Measurements from ENCODE around the gene PCNX2. TPM values are rescaled to one million over a fixed set of nuclear protein-coding genes. Genes with fewer than 3 reads are reported as not detected.

Gene PCNX2
- total and polyA plus RNA-seq, 2 of the 8 experiments (the other 6 are each of a cell fraction or from before 2014, with no cell fraction given) = 46.1 to 57.6 TPM

GRCh38 chr1:232962761-232963745 lies 332.5 kb downstream of the PCNX2 start:
- no peak overlapping the region for H2BK20ac ChIP-seq (ENCODE audit: low read length)
- POLR2A ChIA-PET (ENCODE audit: partially characterized antibody) = interaction anchor here (1.4 kb wide), 1 partner anchor 12 kb away, joined by 3 read pairs; no protein-coding TSS in a partner anchor
- peaks cover 0 to 45% of the 10 kb centered on the region in 2 experiments; a peak in 2 of 4 replicates for H3K79me2 ChIP-seq (ENCODE audit: control insufficient read depth in 1 of 2, insufficient read depth in 2 of 2, low read length in 2 of 2)
- H4K5ac ChIP-seq (ENCODE audit: insufficient read length, low read depth, low read length) = no peak overlapping the region
- no peak overlapping the region for H3K56ac ChIP-seq (replicated peaks; ENCODE audit: insufficient read length, low read depth, low read length)
- peaks cover 0 to 2% of the 10 kb centered on the region in 2 experiments; a peak in 1 of 4 replicates for H3K9me3 ChIP-seq (ENCODE audit: insufficient read depth in 2 of 2, low read depth in 1 of 2, low read length in 1 of 2)
- H2BK5ac ChIP-seq (ENCODE audit: low read depth, low read length) = no peak overlapping the region
- H3K79me1 ChIP-seq (ENCODE audit: low read depth, low read length) = peaks cover 3% of the 10 kb centered on the region
- no peak overlapping the region for H3K9ac ChIP-seq (replicated peaks in 1 of 4; ENCODE audit: extremely low read depth in 1 of 4, low read depth in 3 of 4, low read length in 3 of 4)
- no peak overlapping the region for H3K18ac ChIP-seq (ENCODE audit: extremely low read depth, low read length)
- no peak overlapping the region for H3K4ac ChIP-seq (replicated peaks; ENCODE audit: insufficient read length, low read depth, low read length)
- no peak overlapping the region for H3K4me3 ChIP-seq (ENCODE audit: extremely low read depth in 1 of 4, insufficient read depth in 2 of 4, low read depth in 3 of 4, low read length in 4 of 4)
- no peaks in the 10 kb centered on the region for H3K23me2 ChIP-seq (ENCODE audit: low read depth, low read length)
- whole genome bisulfite sequencing, 2 experiments (ENCODE audit: extremely low coverage in 1 of 2, insufficient coverage in 1 of 2, insufficient read length in 1 of 2, insufficient replicate concordance in 2 of 2, low coverage in 1 of 2, low lambda C conversion rate in 2 of 2, missing lambda C conversion rate in 1 of 2) = 89% methylated on average over 10 of the region's 10 CpGs; no CpG with 5 or more reads in 1 of the 2 experiments
- no peak overlapping the region for H3K14ac ChIP-seq (ENCODE audit: insufficient read length)
- TF ChIP-seq TAF1 (IDR thresholded peaks at IDR 0.05; ENCODE audit: low read depth, low read length) (no peak), KDM4A (IDR thresholded peaks at IDR 0.05; ENCODE audit: low read depth, low read length, severe bottlenecking) (no peak)
- no peak overlapping the region for H2BK120ac ChIP-seq (replicated peaks; ENCODE audit: low read depth, low read length)
- no peak overlapping the region for H2AFZ ChIP-seq (ENCODE audit: low read length)
- no peak overlapping the region for H3K4me2 ChIP-seq (ENCODE audit: insufficient read depth in 1 of 2, low read depth in 2 of 2, low read length in 2 of 2)
- DNase-seq (ENCODE audit: low read depth in 1 of 2, low spot score in 2 of 2) (no peak), FAIRE-seq (no peak)
- H4K91ac ChIP-seq (replicated peaks; ENCODE audit: insufficient read length, low read length) = no peak overlapping the region
- H2BK12ac ChIP-seq (ENCODE audit: low read depth, low read length) = no peak overlapping the region
- H3K27me3 ChIP-seq (replicated peaks in 1 of 4; ENCODE audit: control insufficient read depth in 3 of 4, extremely low read depth in 1 of 4, insufficient read depth in 3 of 4, low read length in 3 of 4) = no peaks in the 10 kb centered on the region
- H3K4me1 ChIP-seq (replicated peaks in 1 of 4; ENCODE audit: control insufficient read depth in 3 of 4, insufficient read depth in 4 of 4, low read length in 3 of 4) = no peaks in the 10 kb centered on the region
- H4K20me1 ChIP-seq (replicated peaks in 1 of 2; ENCODE audit: control insufficient read depth in 1 of 2, insufficient read depth in 2 of 2, low read length in 2 of 2) = peaks cover 8 to 9% of the 10 kb centered on the region in 2 experiments
- CTCF ChIA-PET (ENCODE audit: partially characterized antibody) = interaction anchor here (1.2 kb wide), 1 partner anchor 83 kb away, joined by 4 read pairs; no protein-coding TSS in a partner anchor
- peaks cover 4 to 36% (median 11%) of the 10 kb centered on the region in 4 experiments; a peak in 6 of 8 replicates for H3K36me3 ChIP-seq (ENCODE audit: control insufficient read depth in 2 of 4, insufficient read depth in 4 of 4, low read length in 3 of 4)
- no peak overlapping the region for H3K27ac ChIP-seq (ENCODE audit: low read depth, low read length)
- H4K8ac ChIP-seq (ENCODE audit: extremely low read depth, insufficient read depth, low read length) = no peak overlapping the region
- no peak overlapping the region for H2BK15ac ChIP-seq (ENCODE audit: low read length)
- H2AK5ac ChIP-seq (ENCODE audit: low read depth, low read length) = no peak overlapping the region
- H3K23ac ChIP-seq (ENCODE audit: insufficient read length) = no peak overlapping the region
